Measurements from ENCODE around the gene SNX13.

The SNX13 gene

GRCh38 chr7:17743316-17743715 is 197.0 kb downstream of the SNX13 start:
- no peak for DNase-seq (ENCODE audit: low spot score)
- in situ Hi-C loops (cut with MboI; ENCODE audit: low pct_unique_long_range_greater_than_20kb, low sequenced_read_pairs, unreplicated experiment), result no loop called here
- TF ChIP-seq CTCF (IDR thresholded peaks at IDR 0.05; ENCODE audit: extremely low read depth, insufficient read depth, missing control alignments), result no peak

GRCh38 chr7:17741426-17741825 is 198.9 kb downstream of the SNX13 start:
- DNase-seq (ENCODE audit: low spot score), result no peak
- in situ Hi-C loops (cut with MboI; ENCODE audit: low pct_unique_long_range_greater_than_20kb, low sequenced_read_pairs, unreplicated experiment), result no loop called here

More at GRCh38 chr7:17741426-17741825, 198.9 kb downstream of the SNX13 start:
- no peak for TF ChIP-seq CTCF (IDR thresholded peaks at IDR 0.05; ENCODE audit: extremely low read depth, insufficient read depth, missing control alignments)

All from GM13977 (cell line).